Measurements from ENCODE around the gene CALHM5. TPM values are rescaled to one million over a fixed set of nuclear protein-coding genes. Genes with fewer than 3 reads are reported as not detected.

CALHM5 gene
- total RNA-seq, 1 donor from 2014 or later: 1.8 TPM

GRCh38 chr6:116512111-116512559 is 696 bp downstream of the CALHM5 start:
- FAIRE-seq (peak; percentile 23), DNase-seq (ENCODE audit: low read depth) (no peak)
- H3K27me3 Mint-ChIP-seq (ENCODE audit: low read depth, unreplicated experiment): no peaks in the 10 kb centered on the region
- peaks cover 12% of the 10 kb centered on the region for H3K4me1 ChIP-seq (ENCODE audit: insufficient read depth, low read length)
- H3K27ac ChIP-seq (ENCODE audit: low read depth, low read length): peak overlapping the region; percentile 89
- peak overlapping the region; percentile 76 for H3K4me3 Mint-ChIP-seq (ENCODE audit: unreplicated experiment)
- H3K4me2 ChIP-seq (ENCODE audit: low read length): peak overlapping the region; percentile 83
- H3K4me3 ChIP-seq (ENCODE audit: insufficient read depth, low read depth, low read length): peak overlapping the region; percentile 60
- peaks cover 14% of the 10 kb centered on the region for H3K4me1 Mint-ChIP-seq (ENCODE audit: low read depth, unreplicated experiment)
- H3K9me3 Mint-ChIP-seq (ENCODE audit: unreplicated experiment): peaks cover 4% of the 10 kb centered on the region
- H4K20me1 ChIP-seq (ENCODE audit: insufficient read depth, low read length): no peaks in the 10 kb centered on the region
- TF ChIP-seq CTCF (IDR thresholded peaks at IDR 0.05; ENCODE audit: insufficient read depth, low read depth, low read length): no peak
- H3K9me3 ChIP-seq (ENCODE audit: insufficient read depth, low read depth, low read length): no peaks in the 10 kb centered on the region
- peaks cover 23% of the 10 kb centered on the region for H3K79me2 ChIP-seq (ENCODE audit: insufficient read depth, low read length)
- peak overlapping the region; percentile 78 for H2AFZ ChIP-seq (ENCODE audit: low read depth, low read length)
- no peaks in the 10 kb centered on the region for H3K27me3 ChIP-seq (ENCODE audit: insufficient read depth, low read length)
- peaks cover 3% of the 10 kb centered on the region for H3K36me3 Mint-ChIP-seq (ENCODE audit: low read depth, unreplicated experiment)
- peak overlapping the region; percentile 84 for H3K9ac ChIP-seq (ENCODE audit: low read length)
- peaks cover 7% of the 10 kb centered on the region for H3K36me3 ChIP-seq (ENCODE audit: insufficient read depth, low read length)
- H3K27ac Mint-ChIP-seq (ENCODE audit: unreplicated experiment): peak overlapping the region; percentile 86

- peak overlapping the region; percentile 89 for H3K27ac ChIP-seq (ENCODE audit: low read depth, low read length)
- Mint-ChIP-seq H3K27me3 (ENCODE audit: low read depth, unreplicated experiment) (no peaks in the 10 kb centered on the region), H3K9me3 (ENCODE audit: unreplicated experiment) (peaks cover 4% of the 10 kb centered on the region), H3K36me3 (ENCODE audit: low read depth, unreplicated experiment) (peaks cover 3% of the 10 kb centered on the region), H3K4me3 (ENCODE audit: unreplicated experiment) (peak overlapping the region; percentile 76), H3K27ac (ENCODE audit: unreplicated experiment) (no peak overlapping the region), H3K4me1 (ENCODE audit: low read depth, unreplicated experiment) (peaks cover 14% of the 10 kb centered on the region)
- peak overlapping the region; percentile 60 for H3K4me3 ChIP-seq (ENCODE audit: insufficient read depth, low read depth, low read length)
- peaks cover 23% of the 10 kb centered on the region for H3K79me2 ChIP-seq (ENCODE audit: insufficient read depth, low read length)
- peaks cover 10% of the 10 kb centered on the region for H3K4me1 ChIP-seq (ENCODE audit: insufficient read depth, low read length)
- peaks cover 7% of the 10 kb centered on the region for H3K36me3 ChIP-seq (ENCODE audit: insufficient read depth, low read length)
- H3K27me3 ChIP-seq (ENCODE audit: insufficient read depth, low read length): no peaks in the 10 kb centered on the region
- no peak for DNase-seq (ENCODE audit: low read depth)
- no peak overlapping the region for H2AFZ ChIP-seq (ENCODE audit: low read depth, low read length)
- no peaks in the 10 kb centered on the region for H4K20me1 ChIP-seq (ENCODE audit: insufficient read depth, low read length)
- H3K9ac ChIP-seq (ENCODE audit: low read length): peak overlapping the region; percentile 84
- H3K9me3 ChIP-seq (ENCODE audit: insufficient read depth, low read depth, low read length): no peaks in the 10 kb centered on the region
- H3K4me2 ChIP-seq (ENCODE audit: low read length): peak overlapping the region; percentile 83
- TF ChIP-seq CTCF (IDR thresholded peaks at IDR 0.05; ENCODE audit: insufficient read depth, low read depth, low read length) (no peak), EZH2 (IDR thresholded peaks at IDR 0.05; ENCODE audit: insufficient read depth, low read length) (no peak)
- no peak for FAIRE-seq
Observed at GRCh38 chr6:116512734-116513133, 1.3 kb downstream of the CALHM5 start.

DNA sequence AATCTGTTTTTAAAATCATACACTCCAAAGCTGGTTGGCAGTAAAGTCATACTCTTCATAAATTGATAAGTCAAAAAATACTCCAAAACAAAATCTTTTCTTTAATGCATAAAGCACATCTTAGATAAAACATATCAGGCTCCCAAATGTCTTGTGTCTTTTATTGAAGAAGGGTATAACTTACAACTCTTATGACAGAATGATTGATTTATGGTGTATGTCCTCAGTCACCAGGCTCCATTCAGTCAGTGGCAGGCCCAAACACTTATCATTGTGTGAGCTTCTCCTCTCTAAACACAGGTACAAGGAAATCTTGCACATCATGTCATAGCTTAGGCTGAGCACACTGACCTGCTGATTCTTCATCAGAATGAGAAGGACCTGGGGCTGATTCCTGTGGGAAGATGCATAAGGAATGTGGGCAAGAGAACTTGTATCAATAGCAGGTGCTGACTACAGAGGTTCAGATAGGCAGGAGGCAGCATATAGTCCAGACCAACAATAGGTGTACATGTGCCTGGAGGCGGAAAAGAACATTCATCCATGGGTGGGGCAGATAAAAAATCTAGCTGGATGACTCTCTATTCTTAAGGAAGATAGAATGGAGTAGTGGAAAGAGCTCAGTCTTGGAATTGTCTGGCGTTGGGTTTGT is 1.9 kb downstream of the CALHM5 start:
- no peak overlapping the region for H3K27ac Mint-ChIP-seq (ENCODE audit: unreplicated experiment)
- DNase-seq (ENCODE audit: low read depth): no peak
- peaks cover 3% of the 10 kb centered on the region for H3K36me3 Mint-ChIP-seq (ENCODE audit: low read depth, unreplicated experiment)
- Histone ChIP-seq H3K9ac (ENCODE audit: low read length) (peak overlapping the region; percentile 84), H3K9me3 (ENCODE audit: insufficient read depth, low read depth, low read length) (no peaks in the 10 kb centered on the region), H3K27me3 (ENCODE audit: insufficient read depth, low read length) (no peaks in the 10 kb centered on the region), H3K27ac (ENCODE audit: low read depth, low read length) (no peak overlapping the region), H3K4me1 (ENCODE audit: insufficient read depth, low read length) (peaks cover 10% of the 10 kb centered on the region), H3K36me3 (ENCODE audit: insufficient read depth, low read length) (peaks cover 7% of the 10 kb centered on the region), H3K79me2 (ENCODE audit: insufficient read depth, low read length) (peaks cover 23% of the 10 kb centered on the region), H3K4me3 (ENCODE audit: insufficient read depth, low read depth, low read length) (peak overlapping the region; percentile 60), H3K4me2 (ENCODE audit: low read length) (peak overlapping the region; percentile 83), H4K20me1 (ENCODE audit: insufficient read depth, low read length) (no peaks in the 10 kb centered on the region), H2AFZ (ENCODE audit: low read depth, low read length) (no peak overlapping the region)
- FAIRE-seq: no peak
- H3K9me3 Mint-ChIP-seq (ENCODE audit: unreplicated experiment): peaks cover 4% of the 10 kb centered on the region
- peak overlapping the region; percentile 41 for H3K4me3 Mint-ChIP-seq (ENCODE audit: unreplicated experiment)
- no peaks in the 10 kb centered on the region for H3K27me3 Mint-ChIP-seq (ENCODE audit: low read depth, unreplicated experiment)
- peaks cover 14% of the 10 kb centered on the region for H3K4me1 Mint-ChIP-seq (ENCODE audit: low read depth, unreplicated experiment)
- TF ChIP-seq EZH2 (IDR thresholded peaks at IDR 0.05; ENCODE audit: insufficient read depth, low read length) (no peak), CTCF (IDR thresholded peaks at IDR 0.05; ENCODE audit: insufficient read depth, low read depth, low read length) (no peak)
